Vagina (tissue), 2 donors: Measurements from ENCODE around the gene SZT2.

ENCODE experiments used
- CTCF ChIP-seq, 3 experiments: fragments of 450-650 bp in 2 of 3; fragments of 200-600 bp in 1 of 3; sonication (generic) in 1 of 3; IDR thresholded peaks; one replicate each; pipeline ENCODE4 v1.5.1; 2017 to 2019; ENCODE audit warnings: antibody characterized with exemption in 3 of 3, mild to moderate bottlenecking in 2 of 3, moderate library complexity in 2 of 3
- POLR2A ChIP-seq, 2 donors: fragments of 450-650 bp; IDR thresholded peaks; one replicate each; pipeline ENCODE4 v1.6.1; 2017; ENCODE audit warnings: antibody characterized with exemption in 2 of 2, mild to moderate bottlenecking in 2 of 2, moderate library complexity in 2 of 2
- POLR2AphosphoS5 ChIP-seq, 2 donors: sonication (generic); formaldehyde crosslinking; IDR thresholded peaks; one replicate each; pipeline ENCODE4 v1.9.0; 2017; ENCODE audit warnings: antibody characterized with exemption in 2 of 2, mild to moderate bottlenecking in 2 of 2, low read depth in 1 of 2; ENCODE audit not compliant: insufficient read depth in 1 of 2

GRCh38 chr1:43441166-43441893 lies 51.6 kb downstream of the SZT2 start:
- no peak for TF ChIP-seq CTCF (IDR thresholded peaks at IDR 0.05)
- no peak for TF ChIP-seq POLR2A (IDR thresholded peaks at IDR 0.05)
- TF ChIP-seq POLR2AphosphoS5 (IDR thresholded peaks at IDR 0.05; ENCODE audit: insufficient read depth in 1 of 2, low read depth in 1 of 2) = no peak
